Measurements from ENCODE around the gene ZNF552. TPM values are rescaled to one million over a fixed set of nuclear protein-coding genes. Genes with fewer than 3 reads are reported as not detected.

The ZNF552 gene
- total RNA-seq, 1 experiment from 2014 or later, result 12.0 TPM

DNA sequence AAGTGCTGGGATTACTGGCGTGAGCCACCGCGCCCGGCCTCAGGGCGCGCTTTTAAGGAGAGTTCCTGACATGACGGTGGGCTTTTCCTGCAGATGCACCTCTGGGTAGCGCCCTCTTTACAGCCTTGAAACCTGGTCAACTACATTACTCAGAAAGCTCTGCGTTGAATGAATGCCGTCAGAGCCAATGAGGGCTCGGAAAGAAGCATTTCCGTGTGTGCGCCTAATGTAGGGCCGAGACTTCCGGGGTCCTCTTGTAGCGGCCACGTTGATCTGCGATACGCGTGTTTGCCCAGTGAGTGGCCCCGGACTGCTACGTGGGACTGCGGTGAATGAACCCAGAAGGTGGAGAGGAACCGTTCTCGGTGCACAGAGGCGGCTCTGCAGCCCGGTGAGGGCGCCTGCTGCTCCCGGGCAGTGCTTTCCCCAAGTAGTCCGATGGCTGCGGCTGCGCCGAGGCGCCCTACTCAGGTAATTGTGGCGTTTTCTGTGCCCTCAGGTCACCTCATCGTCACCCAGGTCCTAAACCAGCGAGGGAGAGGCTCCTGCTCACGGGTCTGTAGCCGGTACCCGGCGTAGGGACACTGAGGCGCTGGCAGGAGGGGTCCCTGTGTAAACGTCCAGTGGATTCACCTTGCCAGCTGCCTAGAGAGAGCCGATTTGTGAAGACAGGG, 4.9 kb upstream of the ZNF552 start:
- ATAC-seq (peak; percentile 86), DNase-seq (peak; percentile 98)
- Histone ChIP-seq H3K27me3 (ENCODE audit: low read length) (no peaks in the 10 kb centered on the region), H3K4me2 (ENCODE audit: low read length) (peak overlapping the region; percentile 87), H3K9me2 (replicated peaks; ENCODE audit: low read length) (no peaks in the 10 kb centered on the region), H3K4me1 (ENCODE audit: insufficient read depth, low read length) (peaks cover 21% of the 10 kb centered on the region), H3K9me3 (ENCODE audit: low read length) (no peaks in the 10 kb centered on the region), H4K20me1 (ENCODE audit: low read length) (peaks cover 11% of the 10 kb centered on the region; the same call in 1 of the 2 replicates), H3K36me3 (ENCODE audit: low read depth, low read length) (peaks cover 21% of the 10 kb centered on the region), H3F3A (ENCODE audit: low read length, unreplicated experiment) (no peaks in the 10 kb centered on the region), H3K79me2 (ENCODE audit: low read length) (peaks cover 57% of the 10 kb centered on the region), H3K9ac (ENCODE audit: low read length) (peak overlapping the region; percentile 98), H3K4me3 (ENCODE audit: low read length) (peak overlapping the region; percentile 90), H3K27ac (ENCODE audit: low read length) (peak overlapping the region; percentile 61), H2AFZ (ENCODE audit: low read length) (peak overlapping the region; percentile 74)
- BruUV-seq (replicated peaks), result TSS peak; percentile 63
- intact Hi-C loops (cut with micrococcal nuclease), result loop anchor here (10.0 kb wide), 2 partner anchors 185 to 335 kb away; partner anchors contain the start of genes ZNF211 and ZNF329
- ChIA-PET CTCF (interaction anchor here (0.5 kb wide), 1 partner anchor 15 kb away, joined by 3 read pairs; no protein-coding TSS in a partner anchor), POLR2A (ENCODE audit: unreplicated experiment) (interaction anchor here (0.6 kb wide), 1 partner anchor 34 kb away, joined by 12 read pairs; no protein-coding TSS in a partner anchor)
- TF ChIP-seq, protein P1, sequence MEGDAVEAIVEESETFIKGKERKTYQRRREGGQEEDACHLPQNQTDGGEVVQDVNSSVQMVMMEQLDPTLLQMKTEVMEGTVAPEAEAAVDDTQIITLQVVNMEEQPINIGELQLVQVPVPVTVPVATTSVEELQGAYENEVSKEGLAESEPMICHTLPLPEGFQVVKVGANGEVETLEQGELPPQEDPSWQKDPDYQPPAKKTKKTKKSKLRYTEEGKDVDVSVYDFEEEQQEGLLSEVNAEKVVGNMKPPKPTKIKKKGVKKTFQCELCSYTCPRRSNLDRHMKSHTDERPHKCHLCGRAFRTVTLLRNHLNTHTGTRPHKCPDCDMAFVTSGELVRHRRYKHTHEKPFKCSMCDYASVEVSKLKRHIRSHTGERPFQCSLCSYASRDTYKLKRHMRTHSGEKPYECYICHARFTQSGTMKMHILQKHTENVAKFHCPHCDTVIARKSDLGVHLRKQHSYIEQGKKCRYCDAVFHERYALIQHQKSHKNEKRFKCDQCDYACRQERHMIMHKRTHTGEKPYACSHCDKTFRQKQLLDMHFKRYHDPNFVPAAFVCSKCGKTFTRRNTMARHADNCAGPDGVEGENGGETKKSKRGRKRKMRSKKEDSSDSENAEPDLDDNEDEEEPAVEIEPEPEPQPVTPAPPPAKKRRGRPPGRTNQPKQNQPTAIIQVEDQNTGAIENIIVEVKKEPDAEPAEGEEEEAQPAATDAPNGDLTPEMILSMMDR (conservative IDR thresholded peaks at IDR 0.05; ENCODE audit: low read depth, low read length), result peak; percentile 34; the same call in 1 of the 2 replicates
- TF ChIP-seq EZH2 (IDR thresholded peaks at IDR 0.05; ENCODE audit: low read length, unreplicated experiment) (no peak), EZH2phosphoT487 (IDR thresholded peaks at IDR 0.05; ENCODE audit: borderline replicate concordance, low read length) (no peak)

DNA sequence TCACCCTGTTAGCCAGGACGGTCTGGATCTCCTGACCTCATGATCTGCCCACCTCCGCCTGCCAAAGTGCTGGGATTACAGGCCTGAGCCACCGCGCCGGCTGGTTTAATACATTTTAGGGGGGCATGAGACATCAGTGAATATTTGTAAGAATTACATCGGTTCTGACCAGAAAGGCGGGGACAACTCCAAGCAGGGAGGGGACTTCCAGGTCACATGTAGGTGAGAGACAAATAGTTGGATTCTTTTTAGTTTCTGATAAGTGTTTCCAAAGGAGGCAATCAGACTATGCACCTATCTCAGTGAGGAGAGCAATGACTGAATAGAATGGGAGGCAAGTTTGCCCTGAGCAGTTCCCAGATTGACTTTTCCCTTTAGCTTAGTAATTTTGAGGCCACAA, 3.7 kb upstream of the ZNF552 start:
- intact Hi-C loops (cut with micrococcal nuclease), result loop anchor here (10.0 kb wide), 2 partner anchors 184 to 336 kb away; partner anchors contain the start of genes ZNF211 and ZNF329
- peak overlapping the region; percentile 87; the same call in 1 of the 2 replicates for H3K4me2 ChIP-seq (ENCODE audit: low read length)
- ChIA-PET CTCF (no interaction called here), POLR2A (ENCODE audit: unreplicated experiment) (no interaction called here)
- H3F3A ChIP-seq (ENCODE audit: low read length, unreplicated experiment), result no peaks in the 10 kb centered on the region
- TF ChIP-seq EZH2phosphoT487 (IDR thresholded peaks at IDR 0.05; ENCODE audit: borderline replicate concordance, low read length), result no peak
- TF ChIP-seq, protein P1 (conservative IDR thresholded peaks at IDR 0.05; ENCODE audit: low read depth, low read length), result no peak
- TF ChIP-seq EZH2 (IDR thresholded peaks at IDR 0.05; ENCODE audit: low read length, unreplicated experiment), result no peak
- H3K27ac ChIP-seq (ENCODE audit: low read length), result no peak overlapping the region
- H2AFZ ChIP-seq (ENCODE audit: low read length), result 0 out of 2 replicates have a peak overlapping the region, but pooled peaks have one; percentile 74
- DNase-seq, result no peak
- peaks cover 5% of the 10 kb centered on the region; the same call in 1 of the 2 replicates for H4K20me1 ChIP-seq (ENCODE audit: low read length)
- H3K9me2 ChIP-seq (replicated peaks; ENCODE audit: low read length), result no peaks in the 10 kb centered on the region
- peaks cover 56% of the 10 kb centered on the region for H3K79me2 ChIP-seq (ENCODE audit: low read length)
- ATAC-seq, result no peak
- peaks cover 12% of the 10 kb centered on the region for H3K36me3 ChIP-seq (ENCODE audit: low read depth, low read length)
- no peaks in the 10 kb centered on the region for H3K27me3 ChIP-seq (ENCODE audit: low read length)
- H3K9me3 ChIP-seq (ENCODE audit: low read length), result no peaks in the 10 kb centered on the region
- H3K4me1 ChIP-seq (ENCODE audit: insufficient read depth, low read length), result peaks cover 21% of the 10 kb centered on the region
- H3K4me3 ChIP-seq (ENCODE audit: low read length), result no peak overlapping the region
- no TSS peak for BruUV-seq (replicated peaks)
- no peak overlapping the region for H3K9ac ChIP-seq (ENCODE audit: low read length)

DNA sequence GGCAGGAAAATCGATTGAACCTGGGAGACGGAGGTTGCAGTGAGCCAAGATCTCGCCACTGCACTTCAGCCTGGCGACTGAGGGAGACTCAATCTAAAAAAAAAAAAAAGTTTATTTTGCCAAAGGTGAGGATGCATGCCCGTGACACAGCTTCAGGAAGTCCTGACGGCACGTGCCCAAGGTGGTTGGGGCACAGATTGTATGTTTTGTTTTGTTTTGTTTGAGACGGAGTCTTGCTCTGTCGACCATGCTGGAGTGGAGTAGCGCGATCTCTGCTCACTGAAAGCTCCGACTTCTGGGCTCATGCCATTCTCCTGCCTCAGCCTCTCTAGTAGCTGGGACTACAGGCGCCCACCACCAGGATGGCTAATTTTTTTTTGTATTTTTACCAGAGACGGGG, 3.3 kb upstream of the ZNF552 start:
- no peak for DNase-seq
- ChIA-PET CTCF (no interaction called here), POLR2A (ENCODE audit: unreplicated experiment) (no interaction called here)
- H3K9me3 ChIP-seq (ENCODE audit: low read length), result no peaks in the 10 kb centered on the region
- no TSS peak for BruUV-seq (replicated peaks)
- H3K79me2 ChIP-seq (ENCODE audit: low read length), result peaks cover 55% of the 10 kb centered on the region
- no peak overlapping the region for H2AFZ ChIP-seq (ENCODE audit: low read length)
- H3K36me3 ChIP-seq (ENCODE audit: low read depth, low read length), result peaks cover 8% of the 10 kb centered on the region
- ATAC-seq, result no peak
- no peak overlapping the region for H3K9ac ChIP-seq (ENCODE audit: low read length)
- H4K20me1 ChIP-seq (ENCODE audit: low read length), result peaks cover 1% of the 10 kb centered on the region; the same call in 1 of the 2 replicates
- H3K4me1 ChIP-seq (ENCODE audit: insufficient read depth, low read length), result peaks cover 21% of the 10 kb centered on the region
- H3F3A ChIP-seq (ENCODE audit: low read length, unreplicated experiment), result no peaks in the 10 kb centered on the region
- H3K27me3 ChIP-seq (ENCODE audit: low read length), result no peaks in the 10 kb centered on the region
- no peak overlapping the region for H3K4me2 ChIP-seq (ENCODE audit: low read length)
- no peaks in the 10 kb centered on the region for H3K9me2 ChIP-seq (replicated peaks; ENCODE audit: low read length)
- TF ChIP-seq EZH2phosphoT487 (IDR thresholded peaks at IDR 0.05; ENCODE audit: borderline replicate concordance, low read length), result no peak
- TF ChIP-seq, protein P1 (conservative IDR thresholded peaks at IDR 0.05; ENCODE audit: low read depth, low read length), result no peak
- TF ChIP-seq EZH2 (IDR thresholded peaks at IDR 0.05; ENCODE audit: low read length, unreplicated experiment), result no peak
- no peak overlapping the region for H3K4me3 ChIP-seq (ENCODE audit: low read length)
- intact Hi-C loops (cut with micrococcal nuclease), result loop anchor here (10.0 kb wide), 2 partner anchors 183 to 337 kb away; partner anchors contain the start of genes ZNF211 and ZNF329
- no peak overlapping the region for H3K27ac ChIP-seq (ENCODE audit: low read length)

All from PC-3 (cell line).